ENCODE data around the gene RLN1. TPM values are rescaled to one million over a fixed set of nuclear protein-coding genes. Genes with fewer than 3 reads are reported as not detected.
"Not testable (repeated sequence)": the region's sequence is repeated elsewhere in the genome, so short reads cannot be mapped to it uniquely, and the experiment has no call there.

RLN1 gene, protein sequence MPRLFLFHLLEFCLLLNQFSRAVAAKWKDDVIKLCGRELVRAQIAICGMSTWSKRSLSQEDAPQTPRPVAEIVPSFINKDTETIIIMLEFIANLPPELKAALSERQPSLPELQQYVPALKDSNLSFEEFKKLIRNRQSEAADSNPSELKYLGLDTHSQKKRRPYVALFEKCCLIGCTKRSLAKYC
- 1 to 10 TPM in 1 of 4 donors, not detected in 3; 1.3 TPM for total RNA-seq

- H3K27me3 ChIP-seq; H3K27ac ChIP-seq; H3K4me3 ChIP-seq (replicated peaks in 1 of 3); H3K36me3 ChIP-seq; intact Hi-C loops (cut with DNase I); H3K4me1 ChIP-seq; H3K9me3 ChIP-seq: not testable (repeated sequence)
- WGBS, 2 donors: 20 to 33% methylated on average over 14 of the region's 50 CpGs
- DNase-seq: peak; percentile 1 to 12
Observed at GRCh38 chr9:5338992-5339981, at the start of gene RLN1. TSS of gene RLN1 (minus strand) at chr9:5339876. CDS start at chr9:5339746, 130 bp downstream.

DNA sequence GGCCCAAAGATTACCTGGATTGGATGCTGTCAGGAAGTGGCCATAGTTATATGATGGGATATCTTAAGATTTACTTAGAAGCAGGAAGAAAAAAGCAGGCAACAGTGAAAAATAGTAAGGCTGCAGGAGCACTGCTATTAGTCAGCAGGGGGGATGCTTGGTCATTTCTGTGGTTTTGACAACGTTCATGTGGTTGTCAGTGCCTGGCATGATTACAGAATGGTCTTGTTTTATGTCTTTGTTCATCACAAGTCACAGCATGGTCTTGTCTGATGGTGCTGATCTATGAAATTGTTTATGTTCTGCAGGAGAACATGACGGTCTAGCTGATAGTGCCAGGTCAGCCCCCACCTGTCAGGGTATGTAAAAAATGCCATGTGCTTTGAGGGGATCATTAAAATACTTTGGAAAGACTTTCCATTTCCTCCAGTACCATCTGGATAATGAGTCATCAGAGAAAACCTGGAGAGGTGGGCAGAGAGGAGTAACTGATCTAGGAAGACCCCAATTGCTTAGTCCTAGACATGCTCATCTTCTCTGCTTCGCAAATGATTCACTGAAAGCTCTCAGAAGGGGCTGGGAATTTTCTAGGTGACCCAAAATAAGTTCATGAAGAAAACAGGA is 49.5 kb upstream of the RLN1 start:
- Histone ChIP-seq H3K27me3 (no peaks in the 10 kb centered on the region), H3K4me3 (replicated peaks in 1 of 3) (no peak overlapping the region), H3K27ac (no peak overlapping the region), H3K4me1 (no peaks in the 10 kb centered on the region), H3K9me3 (no peaks in the 10 kb centered on the region), H3K36me3 (no peaks in the 10 kb centered on the region)
- TF ChIP-seq CTCF (IDR thresholded peaks at IDR 0.05): no peak
- no peak for TF ChIP-seq POLR2A (IDR thresholded peaks at IDR 0.05)
- DNase-seq: no peak
- intact Hi-C loops (cut with DNase I): no loop called here
- WGBS, 2 donors: 66 to 91% methylated on average over 3 of the region's 3 CpGs

- Histone ChIP-seq H3K4me3 (replicated peaks in 1 of 3) (no peak overlapping the region), H3K36me3 (no peaks in the 10 kb centered on the region), H3K27me3 (no peaks in the 10 kb centered on the region), H3K27ac (no peak overlapping the region), H3K9me3 (no peaks in the 10 kb centered on the region), H3K4me1 (no peaks in the 10 kb centered on the region)
- no peak for TF ChIP-seq CTCF (IDR thresholded peaks at IDR 0.05)
- TF ChIP-seq POLR2A (IDR thresholded peaks at IDR 0.05): no peak
- intact Hi-C loops (cut with DNase I): no loop called here
- 84 to 96% methylated on average over 5 of the region's 5 CpGs for WGBS, 2 donors
- DNase-seq: no peak
Observed at GRCh38 chr9:5388026-5388819, 48.5 kb upstream of the RLN1 start.

DNA sequence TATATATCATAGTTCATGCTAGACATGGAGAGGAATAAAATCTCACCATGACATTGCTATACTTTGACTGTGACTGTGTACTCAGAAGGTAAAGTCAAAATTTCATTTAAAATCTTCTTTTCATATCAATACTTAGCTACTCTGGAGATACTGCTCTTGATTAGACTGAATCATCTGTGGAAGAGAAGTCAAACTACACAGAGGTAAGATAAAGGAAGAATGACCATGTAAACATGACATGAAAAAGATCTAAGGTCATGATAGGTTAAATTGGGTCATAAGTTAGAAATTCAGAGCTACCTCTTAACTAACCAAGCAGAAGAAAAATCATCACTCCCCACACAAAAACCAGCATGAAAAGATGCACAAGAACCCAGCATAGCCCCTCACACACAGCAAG is 44.8 kb upstream of the RLN1 start:
- H3K27ac ChIP-seq: no peak overlapping the region
- H3K36me3 ChIP-seq: no peaks in the 10 kb centered on the region
- H3K27me3 ChIP-seq: no peaks in the 10 kb centered on the region
- no peak overlapping the region for H3K4me3 ChIP-seq (replicated peaks in 1 of 3)
- H3K4me1 ChIP-seq: no peaks in the 10 kb centered on the region
- H3K9me3 ChIP-seq: no peaks in the 10 kb centered on the region
- no peak for TF ChIP-seq CTCF (IDR thresholded peaks at IDR 0.05)
- TF ChIP-seq POLR2A (IDR thresholded peaks at IDR 0.05): no peak
- no peak for DNase-seq
- intact Hi-C loops (cut with DNase I): no loop called here

- TF ChIP-seq POLR2A (IDR thresholded peaks at IDR 0.05) (no peak), CTCF (IDR thresholded peaks at IDR 0.05) (no peak)
- Histone ChIP-seq H3K4me3 (replicated peaks in 1 of 3) (no peak overlapping the region), H3K27me3 (no peaks in the 10 kb centered on the region), H3K27ac (no peak overlapping the region), H3K9me3 (no peaks in the 10 kb centered on the region), H3K4me1 (no peaks in the 10 kb centered on the region), H3K36me3 (no peaks in the 10 kb centered on the region)
- no peak for DNase-seq
- intact Hi-C loops (cut with DNase I): no loop called here
- WGBS, 2 donors: 81% methylated on average over 3 of the region's 3 CpGs
Observed at GRCh38 chr9:5382479-5382878, 42.8 kb upstream of the RLN1 start.

Measured in thyroid gland (tissue), 4 donors.